B cell (primary cell): ENCODE results near the gene GSTT4. TPM values are rescaled to one million over a fixed set of nuclear protein-coding genes. Genes with fewer than 3 reads are reported as not detected.

ENCODE experiments used
- ATAC-seq: fragments of 200-7000 bp; cut with Tn5 transposase; one replicate; pipeline ENCODE4 v1.10.0; 2021; ENCODE audit warnings: low read depth, mild to moderate bottlenecking, moderate number of reproducible peaks, moderate library complexity
- CTCF ChIA-PET: fragments of 350-600 bp; sonication (Branson Sonifier 250); formaldehyde crosslinking; loops from one replicate; lab custom pipeline; 2021; ENCODE audit warnings: antibody characterized with exemption, inconsistent platforms; lab: Charles Lee
- POLR2A ChIA-PET: fragments of 350-600 bp; sonication (Branson Sonifier 250); formaldehyde crosslinking; loops from one replicate; lab custom pipeline; 2021; ENCODE audit warnings: antibody characterized with exemption; lab: Charles Lee
- DNase-seq: peaks from one replicate; pipeline ENCODE4 v3.0.0; 2013
- H2AFZ ChIP-seq: 2 replicates; pipeline ENCODE4 v1.6.1; 2012; ENCODE audit warnings: mild to moderate bottlenecking, low read depth, low read length; ENCODE audit not compliant: insufficient read depth, poor library complexity, severe bottlenecking
- H3K27ac ChIP-seq, 2 donors: 1 replicate in 1 of 2; 2 replicates in 1 of 2; pipeline ENCODE4 v1.5.1; 2012 to 2013; ENCODE audit warnings: low read length in 2 of 2, mild to moderate bottlenecking in 2 of 2, moderate library complexity in 1 of 2
- H3K27me3 ChIP-seq, 4 experiments: fragments of 200-600 bp in 1 of 4; sonication (generic) in 1 of 4; replicated peaks in 1 of 4; 1 replicate in 2 of 4; 2 replicates in 2 of 4; pipeline versions ENCODE4 v1.6.1 to v1.7.0; 2013 to 2016; ENCODE audit warnings: low read length in 3 of 4, mild to moderate bottlenecking in 2 of 4, mixed read lengths in 1 of 4, moderate library complexity in 1 of 4; ENCODE audit not compliant: insufficient read depth in 4 of 4, control insufficient read depth in 3 of 4; ENCODE audit errors: control extremely low read depth in 1 of 4
- H3K36me3 ChIP-seq, 2 experiments: replicated peaks in 1 of 2; 1 replicate in 1 of 2; 2 replicates in 1 of 2; pipeline versions ENCODE4 v1.6.1 to v1.7.1; 2013; ENCODE audit warnings: low read length in 1 of 2; ENCODE audit not compliant: insufficient read depth in 2 of 2, control insufficient read depth in 1 of 2; ENCODE audit errors: control extremely low read depth in 1 of 2, extremely low read depth in 1 of 2
- H3K4me1 ChIP-seq, 2 donors: fragments of 200-600 bp in 1 of 2; sonication (generic) in 1 of 2; 1 replicate in 1 of 2; 2 replicates in 1 of 2; pipeline versions ENCODE4 v1.5.1 to v1.6.1; 2013 to 2017; ENCODE audit warnings: low read length in 2 of 2; ENCODE audit not compliant: control insufficient read depth in 2 of 2, insufficient read depth in 2 of 2
- H3K4me2 ChIP-seq: replicated peaks from 2 replicates; pipeline ENCODE3; 2012; ENCODE audit warnings: mild to moderate bottlenecking, low read depth, low read length; ENCODE audit not compliant: poor library complexity, severe bottlenecking
- H3K4me3 ChIP-seq, 5 experiments: fragments of 200-600 bp in 1 of 5; sonication (generic) in 1 of 5; 1 replicate in 3 of 5; 2 replicates in 2 of 5; pipeline versions ENCODE4 v1.5.1 to v1.7.0; 2011 to 2016; ENCODE audit warnings: low read length in 4 of 5, mild to moderate bottlenecking in 4 of 5, low read depth in 2 of 5, control low read depth in 1 of 5, moderate library complexity in 1 of 5; ENCODE audit not compliant: insufficient read depth in 1 of 5; ENCODE audit errors: control extremely low read depth in 1 of 5, extremely low read depth in 1 of 5
- H3K79me2 ChIP-seq: fragments of 200-600 bp; sonication (generic); one replicate; pipeline ENCODE4 v1.6.0; 2016; ENCODE audit warnings: low read length; ENCODE audit not compliant: control insufficient read depth, insufficient read depth
- H3K9ac ChIP-seq: fragments of 200-600 bp; sonication (generic); 2 replicates; pipeline ENCODE4 v1.6.1; 2017; ENCODE audit warnings: mild to moderate bottlenecking, low read length, moderate library complexity
- H3K9me3 ChIP-seq, 3 donors: one replicate each; pipeline versions ENCODE4 v1.6.1 to v1.7.1; 2013; ENCODE audit warnings: low read length in 2 of 3; ENCODE audit not compliant: control insufficient read depth in 2 of 3, insufficient read depth in 1 of 3; ENCODE audit errors: control extremely low read depth in 1 of 3
- H4K20me1 ChIP-seq: 2 replicates; pipeline ENCODE4 v1.6.0; 2012; ENCODE audit warnings: mild to moderate bottlenecking, low read length; ENCODE audit not compliant: insufficient read depth, control insufficient read depth, poor library complexity, severe bottlenecking
- H3K27ac Mint-ChIP-seq: one replicate; pipeline ENCODE4 v1.8.0; 2021; ENCODE audit warnings: mixed read lengths
- H3K27me3 Mint-ChIP-seq: one replicate; pipeline ENCODE4 v1.8.0; 2021; ENCODE audit warnings: mixed read lengths
- H3K4me1 Mint-ChIP-seq: one replicate; pipeline ENCODE4 v1.8.0; 2021; ENCODE audit warnings: mixed read lengths
- H3K4me3 Mint-ChIP-seq: one replicate; pipeline ENCODE4 v1.8.0; 2021; ENCODE audit warnings: mixed read lengths
- H3K9me3 Mint-ChIP-seq: one replicate; pipeline ENCODE4 v1.8.0; 2022; ENCODE audit warnings: mixed read lengths; ENCODE audit not compliant: insufficient read depth
- CTCF ChIP-seq: fragments of 200-600 bp; IDR thresholded peaks from one replicate; pipeline ENCODE4 v1.8.0; 2022; ENCODE audit warnings: antibody characterized with exemption, mild to moderate bottlenecking
- EZH2 ChIP-seq: IDR thresholded peaks from 2 replicates; pipeline ENCODE4 v1.6.1; 2012; ENCODE audit warnings: borderline replicate concordance, low read depth, mild to moderate bottlenecking, moderate library complexity, low read length; ENCODE audit not compliant: insufficient read depth, poor library complexity, severe bottlenecking
- WGBS: methylation state at CpG from one replicate; pipeline ENCODE4 v1.1.5; 2013; ENCODE audit warnings: missing lambda C conversion rate; ENCODE audit not compliant: insufficient coverage; 5-methylcytosine and 5-hydroxymethylcytosine counted together
- intact Hi-C: fragments of 100-400 bp; cut with micrococcal nuclease; formaldehyde crosslinking; loops from one replicate; pipeline ENCODE4 v1.10.0; 2022
- polyA plus RNA-seq: library from polyadenylated mRNA; depleted of rRNA; stranded (reverse); fragments of >200 nt; gene quantifications from 2 replicates; pipeline ENCODE4 v1.2.3, GENCODE V29; 2012
- total RNA-seq, 2 donors: library from RNA; stranded (reverse); fragments of 120-200 nt in 1 of 2; gene quantifications; 1 replicate in 1 of 2; 2 replicates in 1 of 2; pipeline versions ENCODE4 v1.2.3 to v1.2.4, GENCODE V29; 2013 to 2022

Gene GSTT4
- total and polyA plus RNA-seq, 2 donors (not counting 1 experiment from before 2014, with no cell fraction given): not detected

DNA sequence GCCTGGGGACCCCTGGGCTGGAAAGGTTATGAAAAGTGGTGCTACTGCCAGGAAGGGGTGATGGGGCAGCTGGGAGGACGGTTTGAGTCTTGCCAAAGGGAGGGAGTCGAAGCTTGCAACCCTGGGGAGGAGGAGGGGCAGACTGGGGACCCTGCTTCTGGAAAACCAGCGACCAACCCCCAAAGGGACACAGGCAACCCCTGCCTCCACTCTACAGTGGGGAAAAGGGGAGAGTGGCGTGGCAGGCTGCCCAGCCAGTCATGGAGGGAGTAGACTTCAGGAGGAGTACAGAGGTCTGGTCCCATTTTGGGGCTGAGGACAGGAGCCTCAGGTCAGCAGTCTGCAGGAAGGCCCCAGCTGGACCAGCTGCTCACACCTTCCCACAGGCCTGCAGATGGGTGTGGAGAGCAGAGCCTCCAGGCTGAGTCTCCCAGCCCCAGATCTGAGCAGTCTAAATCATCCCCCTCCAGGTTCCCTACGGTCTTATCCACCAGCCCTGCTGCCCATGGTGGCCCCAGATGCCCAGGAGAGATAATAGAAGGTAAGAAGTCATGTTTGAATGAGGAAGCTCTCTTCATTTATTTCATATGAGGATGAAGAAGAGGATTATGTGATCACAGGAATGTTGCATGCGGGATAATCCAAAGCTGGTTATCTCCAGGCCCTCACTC is 34.3 kb downstream of the GSTT4 start:
- TF ChIP-seq CTCF (no peak), EZH2 (no peak)
- Mint-ChIP-seq H3K27me3 (no peaks in the 10 kb centered on the region), H3K9me3 (no peaks in the 10 kb centered on the region), H3K27ac (no peak overlapping the region), H3K4me3 (no peak overlapping the region), H3K4me1 (peaks cover 19% of the 10 kb centered on the region)
- WGBS: 83% methylated on average over 2 of the region's 6 CpGs
- Histone ChIP-seq H3K4me2 (no peak overlapping the region), H4K20me1 (peaks cover 14% of the 10 kb centered on the region), H3K9me3 (no peaks in the 10 kb centered on the region), H3K27ac (no peak overlapping the region), H3K79me2 (peaks cover 29% of the 10 kb centered on the region), H3K9ac (no peak overlapping the region), H3K4me1 (no peaks in the 10 kb centered on the region), H3K27me3 (no peaks in the 10 kb centered on the region), H3K36me3 (peaks cover 2 to 20% of the 10 kb centered on the region in 2 experiments), H3K4me3 (no peak overlapping the region), H2AFZ (no peak overlapping the region)
- intact Hi-C loops: no loop called here
- ATAC-seq (no peak), DNase-seq (peak; percentile 3)
- POLR2A ChIA-PET: no interaction called here
- CTCF ChIA-PET: no interaction called here

DNA sequence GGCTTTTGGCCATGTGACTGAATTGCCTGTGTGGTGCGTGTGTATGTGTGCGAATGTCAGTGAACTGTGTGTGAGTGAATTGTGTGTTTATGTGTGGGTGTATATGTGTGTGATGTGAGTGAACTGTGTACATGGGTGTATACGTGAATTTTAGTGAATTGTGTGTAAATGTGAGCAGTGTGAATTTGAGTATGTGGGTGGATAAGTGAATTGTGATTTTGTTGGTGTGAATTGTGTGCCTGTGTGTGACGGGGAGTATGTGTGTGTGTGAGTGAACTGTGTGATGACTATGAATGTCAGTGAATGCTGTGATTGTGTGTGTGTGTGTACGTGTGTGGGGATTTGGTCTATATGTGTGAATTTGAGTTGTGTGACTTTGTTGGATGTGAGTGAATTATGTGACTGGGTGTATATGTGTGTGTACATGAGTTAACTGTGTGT is 35.0 kb downstream of the GSTT4 start:
- Histone ChIP-seq H3K9me3 (no peaks in the 10 kb centered on the region), H3K4me1 (no peaks in the 10 kb centered on the region), H3K4me2 (no peak overlapping the region), H3K36me3 (peaks cover 2 to 20% of the 10 kb centered on the region in 2 experiments), H3K27ac (no peak overlapping the region), H3K9ac (no peak overlapping the region), H2AFZ (no peak overlapping the region), H4K20me1 (peaks cover 14% of the 10 kb centered on the region), H3K79me2 (peaks cover 29% of the 10 kb centered on the region), H3K4me3 (no peak overlapping the region), H3K27me3 (no peaks in the 10 kb centered on the region)
- intact Hi-C loops: no loop called here
- Mint-ChIP-seq H3K27me3 (no peaks in the 10 kb centered on the region), H3K27ac (peak overlapping the region; percentile 4), H3K9me3 (no peaks in the 10 kb centered on the region), H3K4me1 (peaks cover 19% of the 10 kb centered on the region), H3K4me3 (peak overlapping the region; percentile 6)
- 93% methylated on average over 5 of the region's 5 CpGs for WGBS
- no peak for ATAC-seq
- DNase-seq: no peak
- POLR2A ChIA-PET: no interaction called here
- TF ChIP-seq EZH2 (no peak), CTCF (no peak)
- CTCF ChIA-PET: no interaction called here
